Measurements from ENCODE around the gene KCNJ4.

Gene KCNJ4

GRCh38 chr22:38451864-38452263, 3.1 kb downstream of the KCNJ4 start:
- DNase-seq: no peak

- no peak for DNase-seq
These were observed 3.6 kb downstream of the KCNJ4 start for GRCh38 chr22:38451404-38451803.

- DNase-seq: no peak
These were observed 4.7 kb downstream of the KCNJ4 start for GRCh38 chr22:38450234-38450797.

GRCh38 chr22:38449776-38450175, 5.2 kb downstream of the KCNJ4 start:
- DNase-seq: no peak

- DNase-seq: no peak
These were observed 5.9 kb downstream of the KCNJ4 start for GRCh38 chr22:38448945-38449745.

- DNase-seq: no peak
These were observed 8.9 kb downstream of the KCNJ4 start for GRCh38 chr22:38446018-38446601.

GRCh38 chr22:38444783-38445182, 10.2 kb downstream of the KCNJ4 start:
- no peak for DNase-seq

- no peak for DNase-seq
These were observed 11.1 kb downstream of the KCNJ4 start for GRCh38 chr22:38443628-38444521.

GRCh38 chr22:38442967-38443627, 11.9 kb downstream of the KCNJ4 start:
- no peak for DNase-seq

GRCh38 chr22:38441620-38442287, 13.2 kb downstream of the KCNJ4 start:
- DNase-seq: no peak

- no peak for DNase-seq
These were observed 14.2 kb downstream of the KCNJ4 start for GRCh38 chr22:38440747-38441350.

GRCh38 chr22:38437416-38437815, 17.6 kb downstream of the KCNJ4 start:
- DNase-seq: no peak

GRCh38 chr22:38436629-38437395, 18.2 kb downstream of the KCNJ4 start:
- no peak for DNase-seq

- no peak for DNase-seq
These were observed 19.0 kb downstream of the KCNJ4 start for GRCh38 chr22:38435965-38436364.

GRCh38 chr22:38435010-38435409, 20.0 kb downstream of the KCNJ4 start:
- no peak for DNase-seq

GRCh38 chr22:38433871-38434270, 21.1 kb downstream of the KCNJ4 start:
- DNase-seq: no peak

- DNase-seq: no peak
These were observed 22.7 kb downstream of the KCNJ4 start for GRCh38 chr22:38432264-38432663.

- no peak for DNase-seq
These were observed 23.6 kb downstream of the KCNJ4 start for GRCh38 chr22:38431266-38432010.

GRCh38 chr22:38429499-38430068, 25.4 kb downstream of the KCNJ4 start:
- no peak for DNase-seq

- DNase-seq: no peak
These were observed 26.3 kb downstream of the KCNJ4 start for GRCh38 chr22:38428714-38429113.
